NB4 (cell line): ENCODE measurements around the gene CCDC158.

Source experiments
- CTCF ChIP-seq: IDR thresholded peaks from one replicate; pipeline ENCODE4 v1.5.1; 2012; ENCODE audit warnings: low read depth, low read length
- MAX ChIP-seq: IDR thresholded peaks from 2 replicates; pipeline ENCODE4 v1.6.1; 2011; ENCODE audit warnings: low read depth, low read length
- MYC ChIP-seq: IDR thresholded peaks from 2 replicates; pipeline ENCODE4 v1.6.1; 2011; ENCODE audit warnings: low read depth, low read length

- TF ChIP-seq CTCF (no peak), MYC (no peak), MAX (no peak)
These were observed 86.1 kb downstream of the CCDC158 start for GRCh38 chr4:76334885-76335284.
